ENCODE results near the gene EXD1. TPM values are rescaled to one million over a fixed set of nuclear protein-coding genes. Genes with fewer than 3 reads are reported as not detected.

The EXD1 gene
- total RNA-seq, 2 experiments from 2014 or later: not detected

DNA sequence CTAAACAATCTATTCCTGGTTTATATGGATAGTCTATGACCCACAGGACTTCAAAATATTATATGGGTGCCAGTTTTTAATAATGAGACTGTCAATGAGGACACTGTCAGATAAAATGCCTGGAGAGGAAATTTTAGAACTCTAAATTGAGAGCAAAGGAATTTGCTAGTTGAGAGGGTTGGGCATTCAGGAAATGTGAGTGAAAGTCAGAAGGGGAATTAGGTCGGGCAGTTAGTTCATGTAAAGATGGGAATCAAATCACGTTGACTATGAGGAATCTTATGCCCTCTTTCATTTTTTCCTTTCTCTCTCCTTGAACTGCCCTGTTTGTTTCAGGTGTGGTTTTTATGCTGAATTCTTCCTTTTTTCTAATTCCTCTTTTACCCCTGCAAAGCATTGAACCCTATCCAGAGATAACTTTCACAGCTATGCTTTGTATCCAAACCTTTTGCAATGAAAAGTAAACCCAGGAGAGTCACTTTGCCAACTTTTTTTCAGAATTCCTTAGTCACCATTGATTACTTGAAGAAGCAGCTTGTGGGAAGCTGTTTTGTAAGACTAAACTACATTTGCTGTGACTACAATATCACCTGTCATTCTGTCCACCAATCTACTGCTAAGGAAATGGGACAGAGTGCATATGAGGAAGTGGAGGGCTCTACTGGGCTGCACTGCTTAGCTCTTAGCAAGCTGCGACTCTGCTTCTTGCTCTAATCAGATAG, 28.4 kb upstream of the EXD1 start:
- Mint-ChIP-seq H3K9me3 (no peaks in the 10 kb centered on the region), H3K27me3 (no peaks in the 10 kb centered on the region), H3K4me3 (no peak overlapping the region), H3K36me3 (ENCODE audit: low read depth) (peaks cover 52% of the 10 kb centered on the region), H3K27ac (no peak overlapping the region), H3K4me1 (ENCODE audit: low read depth) (no peaks in the 10 kb centered on the region)
- H3K4me1 ChIP-seq (ENCODE audit: insufficient read depth, low read length): no peaks in the 10 kb centered on the region
- no peak overlapping the region for H3K4me3 ChIP-seq (ENCODE audit: low read length)
- POLR2A ChIA-PET: no interaction called here
- ATAC-seq (ENCODE audit: poor library complexity) (no peak), DNase-seq (peak in 1 of 14 experiments; percentile 7)
- TF ChIP-seq CTCF (IDR thresholded peaks at IDR 0.05): no peak
- peaks cover 35% of the 10 kb centered on the region for H3K36me3 ChIP-seq (ENCODE audit: insufficient read depth, low read length)
- no peak overlapping the region for H3K27ac ChIP-seq (ENCODE audit: low read depth in 1 of 2, low read length in 2 of 2)
- intact Hi-C loops (cut with DNase I, micrococcal nuclease): no loop called here
- H3K9me3 ChIP-seq (ENCODE audit: control insufficient read depth in 1 of 2, insufficient read depth in 1 of 2, low read length in 2 of 2): no peaks in the 10 kb centered on the region
- no peaks in the 10 kb centered on the region for H3K27me3 ChIP-seq (ENCODE audit: control insufficient read depth in 1 of 2, insufficient read depth in 2 of 2, low read length in 2 of 2)
- CTCF ChIA-PET: no interaction called here

- Histone ChIP-seq H3K36me3 (ENCODE audit: insufficient read depth, low read length) (peaks cover 28% of the 10 kb centered on the region), H3K27me3 (ENCODE audit: control insufficient read depth in 1 of 2, insufficient read depth in 2 of 2, low read length in 2 of 2) (no peaks in the 10 kb centered on the region), H3K27ac (ENCODE audit: low read depth in 1 of 2, low read length in 2 of 2) (no peak overlapping the region), H3K4me1 (ENCODE audit: insufficient read depth, low read length) (no peaks in the 10 kb centered on the region), H3K9me3 (ENCODE audit: control insufficient read depth in 1 of 2, insufficient read depth in 1 of 2, low read length in 2 of 2) (no peaks in the 10 kb centered on the region), H3K4me3 (ENCODE audit: low read length) (no peak overlapping the region)
- ChIA-PET POLR2A (no interaction called here), CTCF (no interaction called here)
- Mint-ChIP-seq H3K9me3 (no peaks in the 10 kb centered on the region), H3K27me3 (no peaks in the 10 kb centered on the region), H3K4me1 (ENCODE audit: low read depth) (no peaks in the 10 kb centered on the region), H3K36me3 (ENCODE audit: low read depth) (peaks cover 34% of the 10 kb centered on the region), H3K27ac (no peak overlapping the region), H3K4me3 (no peak overlapping the region)
- no peak for TF ChIP-seq CTCF (IDR thresholded peaks at IDR 0.05)
- intact Hi-C loops (cut with DNase I, micrococcal nuclease): no loop called here
- no peak for ATAC-seq (ENCODE audit: poor library complexity)
- no peak for DNase-seq
Observed at GRCh38 chr15:41256577-41257038, 26.1 kb upstream of the EXD1 start.

- intact Hi-C loops (cut with DNase I, micrococcal nuclease): no loop called here
- no peak overlapping the region for H3K27ac Mint-ChIP-seq
Observed at GRCh38 chr15:41256103-41256502, 25.5 kb upstream of the EXD1 start.

More at GRCh38 chr15:41256103-41256502, 25.5 kb upstream of the EXD1 start:
- ChIA-PET POLR2A (no interaction called here), CTCF (no interaction called here)
- TF ChIP-seq CTCF (IDR thresholded peaks at IDR 0.05): no peak
- Mint-ChIP-seq H3K4me3 (no peak overlapping the region), H3K9me3 (no peaks in the 10 kb centered on the region), H3K27me3 (no peaks in the 10 kb centered on the region), H3K4me1 (ENCODE audit: low read depth) (no peaks in the 10 kb centered on the region), H3K36me3 (ENCODE audit: low read depth) (peaks cover 34% of the 10 kb centered on the region)
- H3K36me3 ChIP-seq (ENCODE audit: insufficient read depth, low read length): peaks cover 28% of the 10 kb centered on the region
- no peak for DNase-seq
- H3K4me1 ChIP-seq (ENCODE audit: insufficient read depth, low read length): no peaks in the 10 kb centered on the region
- no peak overlapping the region for H3K27ac ChIP-seq (ENCODE audit: low read depth in 1 of 2, low read length in 2 of 2)
- no peak for ATAC-seq (ENCODE audit: poor library complexity)
- H3K27me3 ChIP-seq (ENCODE audit: control insufficient read depth in 1 of 2, insufficient read depth in 2 of 2, low read length in 2 of 2): no peaks in the 10 kb centered on the region
- H3K9me3 ChIP-seq (ENCODE audit: control insufficient read depth in 1 of 2, insufficient read depth in 1 of 2, low read length in 2 of 2): no peaks in the 10 kb centered on the region
- no peak overlapping the region for H3K4me3 ChIP-seq (ENCODE audit: low read length)

All from CD4-positive, alpha-beta T cell (primary cell).